OCI-LY1 (cell line): ENCODE data around the gene PPM1G.

Experiments
- EZH2 ChIP-seq: fragments of 200-600 bp; sonication (generic), shearing (Covaris generic); IDR thresholded peaks from 2 replicates; pipeline ENCODE4 v1.8.0; 2017; ENCODE audit warnings: borderline replicate concordance, mixed run types, mild to moderate bottlenecking, antibody characterized with exemption, low read length, moderate library complexity, mixed read lengths
- TF ChIP-seq, protein P1 (sequence below): fragments of 200-600 bp; sonication (generic), shearing (Covaris generic); IDR thresholded peaks from 2 replicates; pipeline ENCODE4 v1.5.1; 2017; ENCODE audit warnings: mild to moderate bottlenecking, antibody characterized with exemption, low read length, moderate library complexity, mixed read lengths

DNA sequence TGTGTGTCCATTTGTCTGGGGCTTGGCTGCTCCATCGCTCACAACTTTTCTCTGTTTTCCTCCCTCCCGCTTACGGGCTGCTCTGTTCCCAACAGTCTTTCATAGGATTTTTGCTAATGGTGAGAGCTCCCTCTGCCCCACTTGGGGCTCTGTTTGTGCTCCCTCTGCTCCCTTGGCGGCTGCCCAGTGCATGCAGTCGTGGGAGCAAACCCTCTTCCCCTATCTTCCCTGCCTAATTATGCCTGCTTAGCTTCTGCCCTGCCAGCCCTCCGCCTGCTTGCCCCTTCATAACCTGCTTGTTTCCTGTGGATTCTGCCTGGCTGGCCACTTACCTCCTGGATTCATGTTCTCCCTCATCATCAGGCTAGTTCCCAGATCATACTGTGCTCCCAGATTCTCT lies 26.2 kb upstream of the PPM1G start:
- TF ChIP-seq, protein P1, sequence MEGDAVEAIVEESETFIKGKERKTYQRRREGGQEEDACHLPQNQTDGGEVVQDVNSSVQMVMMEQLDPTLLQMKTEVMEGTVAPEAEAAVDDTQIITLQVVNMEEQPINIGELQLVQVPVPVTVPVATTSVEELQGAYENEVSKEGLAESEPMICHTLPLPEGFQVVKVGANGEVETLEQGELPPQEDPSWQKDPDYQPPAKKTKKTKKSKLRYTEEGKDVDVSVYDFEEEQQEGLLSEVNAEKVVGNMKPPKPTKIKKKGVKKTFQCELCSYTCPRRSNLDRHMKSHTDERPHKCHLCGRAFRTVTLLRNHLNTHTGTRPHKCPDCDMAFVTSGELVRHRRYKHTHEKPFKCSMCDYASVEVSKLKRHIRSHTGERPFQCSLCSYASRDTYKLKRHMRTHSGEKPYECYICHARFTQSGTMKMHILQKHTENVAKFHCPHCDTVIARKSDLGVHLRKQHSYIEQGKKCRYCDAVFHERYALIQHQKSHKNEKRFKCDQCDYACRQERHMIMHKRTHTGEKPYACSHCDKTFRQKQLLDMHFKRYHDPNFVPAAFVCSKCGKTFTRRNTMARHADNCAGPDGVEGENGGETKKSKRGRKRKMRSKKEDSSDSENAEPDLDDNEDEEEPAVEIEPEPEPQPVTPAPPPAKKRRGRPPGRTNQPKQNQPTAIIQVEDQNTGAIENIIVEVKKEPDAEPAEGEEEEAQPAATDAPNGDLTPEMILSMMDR, result no peak
- TF ChIP-seq EZH2, result no peak
